ENCODE measurements around the gene MBD6. TPM values are rescaled to one million over a fixed set of nuclear protein-coding genes. Genes with fewer than 3 reads are reported as not detected.

Gene MBD6
- total and polyA plus RNA-seq, 2 of the 4 experiments (the other 2 are of a cell fraction), result 0.90 to 9.3 TPM

GRCh38 chr12:57568838-57569237 is 46.2 kb downstream of the MBD6 start:
- DNase-seq, result no peak
- no peak overlapping the region for H4K8ac ChIP-seq (ENCODE audit: low read depth in 2 of 2, low read length in 2 of 2)
- H2BK15ac ChIP-seq (ENCODE audit: low read depth, low read length), result no peak overlapping the region
- H2AK9ac ChIP-seq (replicated peaks; ENCODE audit: low read depth, low read length, poor library complexity), result no peak overlapping the region
- intact Hi-C loops (cut with micrococcal nuclease), result loop anchor here (10.0 kb wide), 1 partner anchor 1296 kb away; no protein-coding TSS in a partner anchor
- no peaks in the 10 kb centered on the region for H3K79me1 ChIP-seq (ENCODE audit: low read depth in 1 of 2, low read length in 2 of 2)
- H3K27me3 ChIP-seq (ENCODE audit: control insufficient read depth, insufficient read depth, low read length), result peaks cover 17% of the 10 kb centered on the region
- H3K4me3 ChIP-seq (ENCODE audit: insufficient read depth, low read depth, low read length), result no peak overlapping the region
- in situ Hi-C loops (cut with MboI; ENCODE audit: low sequenced_read_pairs), result no loop called here
- BruUV-seq (replicated peaks), result no TSS peak
- no peaks in the 10 kb centered on the region for H3K4me1 ChIP-seq (ENCODE audit: control insufficient read depth, insufficient read depth, low read length)
- no peak overlapping the region for H4K5ac ChIP-seq (ENCODE audit: low read depth, low read length)
- no peak overlapping the region for H3K14ac ChIP-seq (replicated peaks; ENCODE audit: low read depth, low read length)
- H2BK5ac ChIP-seq (ENCODE audit: low read depth, low read length, poor library complexity, severe bottlenecking), result no peak overlapping the region
- H3K23ac ChIP-seq (ENCODE audit: low read depth, low read length), result no peak overlapping the region
- ChIA-PET CTCF (no interaction called here), POLR2A (ENCODE audit: unreplicated experiment) (no interaction called here)
- H3K4ac ChIP-seq (ENCODE audit: low read depth, low read length), result no peak overlapping the region
- no peak overlapping the region for H2AK5ac ChIP-seq (ENCODE audit: low read depth, low read length)
- peak overlapping the region; percentile 32 for H2AFZ ChIP-seq (replicated peaks; ENCODE audit: low read length, poor library complexity)
- WGBS, 2 experiments (ENCODE audit: extremely low coverage in 2 of 2, insufficient read length in 1 of 2), result no CpG with 5 or more reads among the region's 6 CpGs
- TF ChIP-seq MAZ (IDR thresholded peaks at IDR 0.05; ENCODE audit: borderline replicate concordance, low read depth, low read length) (no peak), BHLHE40 (IDR thresholded peaks at IDR 0.05; ENCODE audit: low read depth, low read length) (no peak), POLR2A (IDR thresholded peaks at IDR 0.05; ENCODE audit: low read depth, low read length) (no peak), CHD1 (IDR thresholded peaks at IDR 0.05; ENCODE audit: low read depth, low read length) (no peak), CTCF (conservative IDR thresholded peaks at IDR 0.05; ENCODE audit: low read depth, low read length) (no peak), FOS (IDR thresholded peaks at IDR 0.05; ENCODE audit: low read depth, low read length) (no peak), MAFK (IDR thresholded peaks at IDR 0.05; ENCODE audit: low read depth, low read length) (no peak), RFX5 (IDR thresholded peaks at IDR 0.05; ENCODE audit: low read depth, low read length) (no peak), USF2 (IDR thresholded peaks at IDR 0.05; ENCODE audit: low read depth, low read length) (no peak)
- ATAC-seq (ENCODE audit: low read depth), result no peak
- no peak overlapping the region for H3K4me2 ChIP-seq (ENCODE audit: low read depth, low read length)
- no peaks in the 10 kb centered on the region for H3K9me1 ChIP-seq (ENCODE audit: insufficient read depth, low read length)
- no peaks in the 10 kb centered on the region for H4K20me1 ChIP-seq (ENCODE audit: insufficient read depth, low read length)
- H2BK120ac ChIP-seq (ENCODE audit: low read depth, low read length), result no peak overlapping the region
- H3K18ac ChIP-seq (ENCODE audit: low read depth, low read length), result no peak overlapping the region
- no peak overlapping the region for H4K91ac ChIP-seq (ENCODE audit: insufficient read depth, low read depth, low read length)
- H2BK20ac ChIP-seq (ENCODE audit: low read depth, low read length), result no peak overlapping the region
- H3K27ac ChIP-seq (ENCODE audit: insufficient read depth, low read length), result no peak overlapping the region
- H3K36me3 ChIP-seq (ENCODE audit: control insufficient read depth, insufficient read depth, low read length), result no peaks in the 10 kb centered on the region
- H3K56ac ChIP-seq (ENCODE audit: extremely low read depth, insufficient read depth, low read length), result no peak overlapping the region
- H3K9me3 ChIP-seq (ENCODE audit: control insufficient read depth, insufficient read depth, low read length), result no peaks in the 10 kb centered on the region
- dilution Hi-C loops (cut with HindIII; ENCODE audit: low sequenced_read_pairs, unreplicated experiment), result loop anchor here (25.0 kb wide), 1 partner anchor 93 kb away; no protein-coding TSS in a partner anchor
- H3K9ac ChIP-seq (ENCODE audit: low read depth, low read length), result no peak overlapping the region
